B cell (primary cell): ENCODE data around the gene SPRR3.

ENCODE experiments used
- CTCF ChIP-seq: fragments of 200-600 bp; IDR thresholded peaks from one replicate; pipeline ENCODE4 v1.8.0; 2022; ENCODE audit warnings: antibody characterized with exemption, mild to moderate bottlenecking
- EZH2 ChIP-seq: IDR thresholded peaks from 2 replicates; pipeline ENCODE4 v1.6.1; 2012; ENCODE audit warnings: borderline replicate concordance, low read depth, mild to moderate bottlenecking, moderate library complexity, low read length; ENCODE audit not compliant: insufficient read depth, poor library complexity, severe bottlenecking

DNA sequence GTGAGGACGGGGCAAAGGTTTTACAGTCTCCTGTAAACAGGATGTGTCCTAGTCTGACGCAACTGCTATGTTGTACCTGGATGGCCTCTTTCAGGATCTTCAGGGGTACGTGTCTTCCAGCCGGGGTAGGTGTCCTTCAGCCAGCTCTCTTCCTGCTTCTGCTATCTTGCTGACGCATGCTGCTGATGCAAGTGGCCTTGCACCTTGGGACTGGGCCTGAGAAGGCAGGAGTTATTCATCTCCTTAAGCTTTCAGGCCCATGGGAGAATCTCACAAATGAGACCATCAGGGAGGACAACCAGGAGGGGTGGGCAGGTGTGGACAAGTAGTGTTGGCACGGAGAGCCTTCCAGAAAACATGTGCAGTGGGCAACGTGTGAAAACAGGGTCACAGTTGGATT lies 21.6 kb downstream of the SPRR3 start:
- TF ChIP-seq CTCF (no peak), EZH2 (no peak)
